SU-DHL-6 (cell line): ENCODE data around the gene OR2H1.

Experiments used
- H2AFZ ChIP-seq: fragments of 200-600 bp; sonication (generic); 2 replicates; pipeline ENCODE4 v1.6.1; 2014; ENCODE audit warnings: low read depth, mild to moderate bottlenecking, moderate library complexity, mixed read lengths, antibody characterized with exemption, low read length; ENCODE audit not compliant: severe bottlenecking
- H3F3A ChIP-seq: fragments of 200-600 bp; shearing (Covaris generic); 2 replicates; pipeline ENCODE4 v1.6.0; 2016; ENCODE audit warnings: antibody characterized with exemption, mild to moderate bottlenecking; ENCODE audit not compliant: insufficient read depth
- H3K27ac ChIP-seq: fragments of 200-600 bp; sonication (generic); 2 replicates; pipeline ENCODE4 v1.5.1; 2016; ENCODE audit warnings: low read depth, mild to moderate bottlenecking, low read length, moderate library complexity, mixed read lengths
- H3K27me3 ChIP-seq: fragments of 200-600 bp; sonication (generic), shearing (Covaris generic); 2 replicates; pipeline ENCODE4 v1.6.0; 2014; ENCODE audit warnings: mild to moderate bottlenecking, low read length
- H3K36me3 ChIP-seq: fragments of 200-600 bp; sonication (generic); 2 replicates; pipeline ENCODE4 v1.6.1; 2014; ENCODE audit warnings: mild to moderate bottlenecking, low read length, mixed read lengths
- H3K4me2 ChIP-seq: fragments of 300-600, 200-600 bp; shearing (Covaris generic), sonication (generic); 2 replicates; pipeline ENCODE4 v1.6.0; 2014; ENCODE audit warnings: low read length, low read depth, mild to moderate bottlenecking; ENCODE audit not compliant: poor library complexity, severe bottlenecking
- H3K4me3 ChIP-seq: fragments of 200-600 bp; sonication (generic); 2 replicates; pipeline ENCODE4 v1.5.1; 2014; ENCODE audit warnings: antibody characterized with exemption, low read length, mild to moderate bottlenecking, mixed read lengths; ENCODE audit not compliant: insufficient read depth, poor library complexity, severe bottlenecking
- H3K79me2 ChIP-seq: fragments of 200-600 bp; sonication (generic); 2 replicates; pipeline ENCODE4 v1.6.1; 2014; ENCODE audit warnings: mild to moderate bottlenecking, low read length, moderate library complexity; ENCODE audit not compliant: insufficient read depth
- H3K9ac ChIP-seq: fragments of 200-600 bp; sonication (generic); 2 replicates; pipeline ENCODE4 v1.7.0; 2014; ENCODE audit warnings: mild to moderate bottlenecking, low read length
- H3K9me2 ChIP-seq: fragments of 200-600 bp; sonication (generic); replicated peaks from 2 replicates; pipeline ENCODE4 v1.6.1; 2014; ENCODE audit warnings: low read length; ENCODE audit not compliant: insufficient read depth
- H3K9me3 ChIP-seq: fragments of 200-600 bp; sonication (generic); 2 replicates; pipeline ENCODE4 v1.6.1; 2014; ENCODE audit warnings: low read length, mixed read lengths; ENCODE audit not compliant: insufficient read depth
- H4K20me1 ChIP-seq: fragments of 200-600 bp; sonication (generic); 2 replicates; pipeline ENCODE4 v1.6.1; 2014; ENCODE audit warnings: low read depth, mild to moderate bottlenecking, antibody characterized with exemption, low read length, moderate library complexity, mixed read lengths
- EZH2phosphoT487 ChIP-seq: fragments of 200-600 bp; sonication (generic), shearing (Covaris generic); conservative IDR thresholded peaks from 2 replicates; pipeline ENCODE4 v1.6.1; 2018; ENCODE audit warnings: mild to moderate bottlenecking, antibody characterized with exemption, low read length, moderate library complexity, mixed read lengths
- TF ChIP-seq, protein P1 (sequence below): fragments of 200-600 bp; sonication (generic); IDR thresholded peaks from one replicate; pipeline ENCODE4 v1.5.1; 2017; ENCODE audit warnings: antibody characterized with exemption, mild to moderate bottlenecking, low read length, moderate library complexity; ENCODE audit not compliant: insufficient read depth, poor library complexity, severe bottlenecking

The OR2H1 gene

DNA sequence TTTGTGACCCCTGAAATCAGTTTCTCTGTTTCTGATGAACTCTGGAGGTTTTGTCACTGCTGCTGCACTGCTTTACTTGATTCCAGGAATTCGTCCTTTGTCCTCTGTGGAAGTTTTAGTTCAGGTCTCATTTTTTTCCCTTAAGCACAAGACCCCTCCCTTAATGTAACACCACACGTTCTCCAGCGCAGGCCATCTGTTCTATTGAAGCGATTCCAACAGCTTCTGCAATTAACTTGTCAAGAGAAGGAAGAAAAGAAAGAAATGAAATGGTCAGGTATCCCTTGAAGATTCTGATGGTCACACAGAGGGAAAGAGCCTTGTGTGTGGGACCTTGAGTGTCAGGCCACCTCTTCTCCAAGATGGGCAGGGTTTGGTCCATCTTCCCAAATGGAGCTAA lies 38.6 kb downstream of the OR2H1 start:
- no peak overlapping the region for H3K9ac ChIP-seq
- H3K79me2 ChIP-seq: no peaks in the 10 kb centered on the region
- TF ChIP-seq, protein P1, sequence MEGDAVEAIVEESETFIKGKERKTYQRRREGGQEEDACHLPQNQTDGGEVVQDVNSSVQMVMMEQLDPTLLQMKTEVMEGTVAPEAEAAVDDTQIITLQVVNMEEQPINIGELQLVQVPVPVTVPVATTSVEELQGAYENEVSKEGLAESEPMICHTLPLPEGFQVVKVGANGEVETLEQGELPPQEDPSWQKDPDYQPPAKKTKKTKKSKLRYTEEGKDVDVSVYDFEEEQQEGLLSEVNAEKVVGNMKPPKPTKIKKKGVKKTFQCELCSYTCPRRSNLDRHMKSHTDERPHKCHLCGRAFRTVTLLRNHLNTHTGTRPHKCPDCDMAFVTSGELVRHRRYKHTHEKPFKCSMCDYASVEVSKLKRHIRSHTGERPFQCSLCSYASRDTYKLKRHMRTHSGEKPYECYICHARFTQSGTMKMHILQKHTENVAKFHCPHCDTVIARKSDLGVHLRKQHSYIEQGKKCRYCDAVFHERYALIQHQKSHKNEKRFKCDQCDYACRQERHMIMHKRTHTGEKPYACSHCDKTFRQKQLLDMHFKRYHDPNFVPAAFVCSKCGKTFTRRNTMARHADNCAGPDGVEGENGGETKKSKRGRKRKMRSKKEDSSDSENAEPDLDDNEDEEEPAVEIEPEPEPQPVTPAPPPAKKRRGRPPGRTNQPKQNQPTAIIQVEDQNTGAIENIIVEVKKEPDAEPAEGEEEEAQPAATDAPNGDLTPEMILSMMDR: no peak
- TF ChIP-seq EZH2phosphoT487: no peak
- no peaks in the 10 kb centered on the region for H3K36me3 ChIP-seq
- H3K27me3 ChIP-seq: no peaks in the 10 kb centered on the region
- H4K20me1 ChIP-seq: no peaks in the 10 kb centered on the region
- no peaks in the 10 kb centered on the region for H3F3A ChIP-seq
- H3K4me2 ChIP-seq: no peak overlapping the region
- H3K27ac ChIP-seq: no peak overlapping the region
- H3K4me3 ChIP-seq: no peak overlapping the region
- no peaks in the 10 kb centered on the region for H3K9me3 ChIP-seq
- no peaks in the 10 kb centered on the region for H3K9me2 ChIP-seq
- H2AFZ ChIP-seq: no peak overlapping the region

DNA sequence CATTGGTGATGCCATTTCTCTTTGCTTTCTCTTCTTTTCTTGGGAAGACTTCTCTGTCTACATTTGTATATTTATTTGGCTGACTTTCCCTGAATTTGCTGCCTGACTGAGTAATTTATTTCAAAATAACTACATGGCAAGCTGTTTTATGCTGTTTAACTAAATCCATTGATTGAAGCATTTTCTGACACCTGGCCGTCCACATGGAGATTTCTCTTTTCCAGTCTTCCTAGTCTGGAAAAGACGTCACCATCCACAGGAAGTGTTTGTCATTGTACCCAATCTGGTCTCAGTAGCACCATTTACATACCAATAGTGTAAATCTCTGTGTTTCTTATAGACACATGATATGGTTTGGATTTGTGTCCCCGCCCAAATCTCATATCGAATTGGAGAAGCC lies 40.0 kb downstream of the OR2H1 start:
- Histone ChIP-seq H3K4me2 (no peak overlapping the region), H4K20me1 (no peaks in the 10 kb centered on the region), H2AFZ (no peak overlapping the region), H3K9me3 (no peaks in the 10 kb centered on the region), H3K27me3 (no peaks in the 10 kb centered on the region), H3K9me2 (no peaks in the 10 kb centered on the region), H3F3A (no peaks in the 10 kb centered on the region), H3K9ac (no peak overlapping the region), H3K79me2 (no peaks in the 10 kb centered on the region), H3K4me3 (no peak overlapping the region), H3K27ac (no peak overlapping the region), H3K36me3 (no peaks in the 10 kb centered on the region)
- TF ChIP-seq EZH2phosphoT487: no peak

- no peaks in the 10 kb centered on the region for H3K79me2 ChIP-seq
- TF ChIP-seq, protein P1: no peak
- TF ChIP-seq EZH2phosphoT487: no peak
Observed at GRCh38 chr6:29499704-29500103, 42.7 kb downstream of the OR2H1 start.

GRCh38 chr6:29500594-29500993 lies 43.6 kb downstream of the OR2H1 start:
- no peak overlapping the region for H3K27ac ChIP-seq
- no peak overlapping the region for H2AFZ ChIP-seq
- H3K79me2 ChIP-seq: no peaks in the 10 kb centered on the region
- no peak for TF ChIP-seq EZH2phosphoT487
- TF ChIP-seq, protein P1: no peak
- no peak overlapping the region for H3K4me3 ChIP-seq
- H3K27me3 ChIP-seq: no peaks in the 10 kb centered on the region
- H3K36me3 ChIP-seq: no peaks in the 10 kb centered on the region
- no peaks in the 10 kb centered on the region for H3F3A ChIP-seq
- no peaks in the 10 kb centered on the region for H4K20me1 ChIP-seq
- H3K9ac ChIP-seq: no peak overlapping the region
- no peaks in the 10 kb centered on the region for H3K9me2 ChIP-seq
- H3K9me3 ChIP-seq: no peaks in the 10 kb centered on the region
- H3K4me2 ChIP-seq: no peak overlapping the region

More at GRCh38 chr6:29499704-29500103, 42.7 kb downstream of the OR2H1 start:
- no peaks in the 10 kb centered on the region for H3F3A ChIP-seq
- no peak overlapping the region for H3K4me2 ChIP-seq
- no peak overlapping the region for H2AFZ ChIP-seq
- H3K36me3 ChIP-seq: no peaks in the 10 kb centered on the region
- no peaks in the 10 kb centered on the region for H3K9me2 ChIP-seq
- H4K20me1 ChIP-seq: no peaks in the 10 kb centered on the region
- no peaks in the 10 kb centered on the region for H3K27me3 ChIP-seq
- H3K9me3 ChIP-seq: no peaks in the 10 kb centered on the region
- H3K4me3 ChIP-seq: no peak overlapping the region
- no peak overlapping the region for H3K27ac ChIP-seq
- no peak overlapping the region for H3K9ac ChIP-seq
